ENCODE data around the gene SKOR2.

SKOR2 gene

GRCh38 chr18:47251289-47252120 is at the start of gene SKOR2:
SKOR2 (minus strand) TSS chr18:47251660; CDS start chr18:47249183, 2,477 bp downstream.
- DNase-seq, result no peak

- DNase-seq, result no peak
Measured at GRCh38 chr18:47296462-47296861, 45.0 kb upstream of the SKOR2 start.

GRCh38 chr18:47294801-47295200 is 43.3 kb upstream of the SKOR2 start:
- no peak for DNase-seq

GRCh38 chr18:47288741-47289140 is 37.3 kb upstream of the SKOR2 start:
- no peak for DNase-seq

- DNase-seq, result no peak
Measured at GRCh38 chr18:47287911-47288585, 36.6 kb upstream of the SKOR2 start.

- DNase-seq, result no peak
Measured at GRCh38 chr18:47286776-47287410, 35.4 kb upstream of the SKOR2 start.

- DNase-seq, result no peak
Measured at GRCh38 chr18:47285456-47285855, 34.0 kb upstream of the SKOR2 start.

- DNase-seq, result no peak
Measured at GRCh38 chr18:47284721-47285395, 33.4 kb upstream of the SKOR2 start.

GRCh38 chr18:47283476-47283875 is 32.0 kb upstream of the SKOR2 start:
- DNase-seq, result no peak

GRCh38 chr18:47280121-47280520 is 28.7 kb upstream of the SKOR2 start:
- no peak for DNase-seq

- no peak for DNase-seq
Measured at GRCh38 chr18:47274961-47275360, 23.5 kb upstream of the SKOR2 start.

- DNase-seq, result no peak
Measured at GRCh38 chr18:47265197-47265596, 13.7 kb upstream of the SKOR2 start.

- DNase-seq, result no peak
Measured at GRCh38 chr18:47264308-47264700, 12.8 kb upstream of the SKOR2 start.

- no peak for DNase-seq
Measured at GRCh38 chr18:47263430-47264307, 12.2 kb upstream of the SKOR2 start.

- no peak for DNase-seq
Measured at GRCh38 chr18:47263150-47263429, 11.6 kb upstream of the SKOR2 start.

GRCh38 chr18:47262301-47263149 is 11.1 kb upstream of the SKOR2 start:
- DNase-seq, result no peak

GRCh38 chr18:47261902-47262300 is 10.4 kb upstream of the SKOR2 start:
- no peak for DNase-seq

- no peak for DNase-seq
Measured at GRCh38 chr18:47260924-47261701, 9.7 kb upstream of the SKOR2 start.

GRCh38 chr18:47260120-47260923 is 8.9 kb upstream of the SKOR2 start:
- no peak for DNase-seq
